ELR (cell line): ENCODE results near the gene XCR1.
"Not testable (repeated sequence)": the region's sequence is repeated elsewhere in the genome, so short reads cannot be mapped to it uniquely, and the experiment has no call there.

Experiments used
- DNase-seq: peaks from one replicate; pipeline ENCODE4 v3.0.0-alpha.2; 2015; ENCODE audit warnings: low read depth

XCR1 gene

DNA sequence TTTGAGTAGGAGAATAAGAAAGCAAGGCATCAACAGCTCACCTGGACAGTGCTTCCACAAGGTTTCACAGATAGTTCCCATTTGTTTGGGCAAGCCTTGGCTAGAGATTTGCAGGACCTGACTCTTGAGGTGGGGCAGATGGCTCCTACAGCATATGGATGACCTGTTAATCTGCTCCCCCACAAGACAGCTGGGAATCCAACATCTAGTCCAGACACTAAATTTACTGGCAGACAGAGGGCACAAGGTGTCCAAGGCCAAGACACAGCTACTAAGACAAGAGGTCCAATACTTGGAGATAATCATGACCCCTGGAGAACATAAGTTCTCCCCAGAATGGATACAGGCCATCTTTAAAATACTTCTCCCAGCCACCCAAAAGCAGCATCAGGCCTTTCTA is 23.6 kb downstream of the XCR1 start:
- DNase-seq, result not testable (repeated sequence)

- DNase-seq, result no peak
Measured at GRCh38 chr3:46001178-46001577, 26.1 kb downstream of the XCR1 start.

- no peak for DNase-seq
Measured at GRCh38 chr3:45997942-45998341, 29.3 kb downstream of the XCR1 start.

- not testable (repeated sequence) for DNase-seq
Measured at GRCh38 chr3:45997499-45997898, 29.8 kb downstream of the XCR1 start.

DNA sequence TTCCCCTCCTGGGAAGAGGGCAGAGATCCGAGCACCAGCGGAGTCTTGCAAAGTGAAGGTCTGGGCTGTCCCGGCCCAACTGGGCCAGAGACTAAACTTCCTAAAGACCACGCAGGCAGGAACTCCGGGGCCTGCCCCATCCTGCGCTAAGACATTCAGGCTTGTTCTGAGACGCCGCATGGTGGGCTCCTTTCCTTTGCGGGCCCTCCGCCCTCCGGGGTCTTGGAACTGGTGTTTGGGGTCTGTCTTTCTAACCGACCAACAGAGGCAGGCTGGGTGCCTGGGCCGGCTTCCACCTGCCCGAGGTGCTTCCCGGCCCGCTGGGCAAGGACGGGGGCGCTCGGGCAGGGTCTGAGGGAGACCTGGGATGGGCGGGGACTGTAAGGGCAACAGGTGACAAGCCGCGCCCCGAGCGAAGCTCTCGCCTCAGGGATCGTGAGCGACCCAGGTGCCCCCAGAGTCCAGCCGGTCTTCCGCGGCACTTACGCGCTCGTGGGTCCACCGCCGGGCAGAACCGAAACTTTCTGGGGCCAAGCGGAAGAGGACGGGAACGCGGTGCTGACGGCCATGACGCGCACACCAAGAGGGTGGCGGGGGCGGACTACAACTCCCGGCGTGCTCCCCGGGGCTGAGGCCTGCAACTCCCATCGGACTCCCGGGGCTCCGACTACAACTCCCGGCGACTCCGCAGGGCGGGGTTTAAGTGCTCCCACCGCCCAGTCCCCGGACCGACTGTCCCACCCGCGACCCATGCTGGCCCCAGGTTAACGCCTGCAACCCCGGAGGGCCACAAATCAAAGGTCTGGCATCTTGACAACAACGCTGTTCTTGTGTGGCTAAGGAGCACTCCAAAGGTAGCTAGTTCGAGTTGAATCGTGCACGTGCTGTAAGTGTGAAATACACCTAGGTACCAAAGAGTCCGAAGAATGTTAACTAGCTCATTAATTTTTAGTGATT is 31.8 kb downstream of the XCR1 start, which contains the start of gene FYCO1:
TSS of gene FYCO1 (minus strand) at position 589 of the 957 bp plus-strand sequence. CDS start 10,914 bp downstream, outside the sequence.
- DNase-seq, result peak; percentile 92

- DNase-seq, result peak; percentile 19
Measured at GRCh38 chr3:45994419-45995235, 32.7 kb downstream of the XCR1 start.

- DNase-seq, result peak; percentile 30
Measured at GRCh38 chr3:45993421-45994027, 33.8 kb downstream of the XCR1 start.

DNA sequence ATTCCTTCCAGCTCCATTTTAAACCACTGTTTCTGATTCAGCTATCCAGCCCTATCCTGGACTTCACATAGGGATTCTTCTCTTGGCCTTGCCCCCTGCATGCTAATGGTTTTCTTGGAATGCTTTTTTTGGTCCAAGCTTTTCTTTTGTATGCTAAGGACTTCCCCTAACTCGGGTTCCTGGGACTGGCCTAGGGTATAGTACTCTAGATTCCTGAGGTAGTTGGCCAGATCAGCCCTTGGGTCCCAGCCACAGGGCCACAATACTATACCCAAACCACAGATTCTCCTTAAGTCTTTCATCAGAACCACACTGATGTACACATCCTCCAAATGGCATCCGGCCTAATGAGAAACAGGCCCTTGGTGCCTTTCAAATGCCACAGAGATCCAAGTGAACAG is 34.5 kb downstream of the XCR1 start:
- peak; percentile 28 for DNase-seq

- DNase-seq, result no peak
Measured at GRCh38 chr3:45992133-45992729, 35.1 kb downstream of the XCR1 start.

GRCh38 chr3:45991341-45991740 is 35.9 kb downstream of the XCR1 start:
- no peak for DNase-seq

GRCh38 chr3:45990181-45990580 is 37.1 kb downstream of the XCR1 start:
- DNase-seq, result no peak

DNA sequence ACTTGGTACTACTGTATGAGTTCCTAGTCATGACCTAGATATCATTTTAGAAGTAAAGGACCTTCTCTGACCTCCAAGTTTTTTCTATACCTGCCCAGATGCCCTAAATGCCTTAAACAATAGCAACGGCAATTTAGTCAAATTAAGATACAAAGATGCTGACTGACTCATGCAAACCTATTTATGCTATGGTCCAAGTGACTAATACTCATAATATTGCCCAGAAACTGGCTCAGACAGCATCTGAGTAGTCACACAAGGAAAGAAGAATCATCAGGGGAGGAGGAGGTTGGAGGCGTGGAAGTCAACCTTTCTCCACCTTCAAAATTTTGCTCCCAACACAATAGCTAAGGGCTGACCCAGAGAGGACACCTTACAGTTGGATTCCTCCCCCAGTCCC is 38.5 kb downstream of the XCR1 start:
- peak; percentile 93 for DNase-seq

- DNase-seq, result no peak
Measured at GRCh38 chr3:45988362-45988761, 38.9 kb downstream of the XCR1 start.

- DNase-seq, result peak; percentile 50
Measured at GRCh38 chr3:45987368-45988291, 39.7 kb downstream of the XCR1 start.

GRCh38 chr3:45986303-45986982 is 40.8 kb downstream of the XCR1 start:
- DNase-seq, result peak; percentile 68

GRCh38 chr3:45985532-45986302 is 41.6 kb downstream of the XCR1 start:
- no peak for DNase-seq

DNA sequence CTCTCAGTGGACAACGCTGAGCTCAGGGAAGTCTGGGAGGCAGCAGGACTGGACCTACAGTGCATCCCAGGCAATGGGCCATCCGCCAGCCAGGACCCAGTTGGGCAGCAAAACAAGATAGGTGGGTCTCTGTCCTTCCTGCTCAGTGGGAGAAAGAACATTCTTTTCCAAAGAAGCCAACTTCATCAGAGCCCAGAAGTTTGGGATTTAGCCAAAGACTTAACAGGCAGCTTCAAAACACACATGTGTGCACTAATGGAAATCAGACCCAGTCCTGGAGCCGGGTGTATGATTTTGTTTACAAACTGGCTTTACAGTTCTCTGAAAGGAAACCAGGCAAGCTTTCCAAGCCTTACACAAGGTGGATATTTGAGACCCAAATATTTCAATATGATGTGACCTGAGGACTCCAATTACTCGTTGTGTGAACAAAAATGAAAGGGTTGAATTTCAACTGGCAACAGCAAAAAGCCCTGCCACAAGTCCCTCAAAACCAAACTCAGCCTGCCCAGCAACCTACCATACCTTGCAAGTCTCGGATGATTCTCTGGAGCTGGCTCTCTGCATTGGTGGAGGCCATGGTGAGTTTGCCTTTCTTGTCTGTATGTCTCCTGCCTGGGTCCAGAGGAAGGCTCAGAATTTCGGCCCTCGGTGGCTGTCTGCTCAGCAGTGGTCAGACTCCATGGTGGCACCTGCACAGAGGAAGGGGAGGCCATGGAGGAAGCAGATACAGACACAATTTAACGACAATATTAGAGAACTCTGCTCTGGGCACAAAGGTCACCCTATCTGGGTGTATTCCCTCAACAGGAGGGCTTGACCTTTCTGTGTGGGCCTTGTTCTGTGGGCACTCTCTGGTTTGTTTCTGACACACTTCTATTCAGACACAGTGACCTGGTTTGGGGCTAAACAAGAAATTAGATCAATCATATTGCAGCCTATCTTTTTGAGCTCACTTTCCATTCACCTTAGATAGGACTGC is 42.7 kb downstream of the XCR1 start:
- no peak for DNase-seq

DNA sequence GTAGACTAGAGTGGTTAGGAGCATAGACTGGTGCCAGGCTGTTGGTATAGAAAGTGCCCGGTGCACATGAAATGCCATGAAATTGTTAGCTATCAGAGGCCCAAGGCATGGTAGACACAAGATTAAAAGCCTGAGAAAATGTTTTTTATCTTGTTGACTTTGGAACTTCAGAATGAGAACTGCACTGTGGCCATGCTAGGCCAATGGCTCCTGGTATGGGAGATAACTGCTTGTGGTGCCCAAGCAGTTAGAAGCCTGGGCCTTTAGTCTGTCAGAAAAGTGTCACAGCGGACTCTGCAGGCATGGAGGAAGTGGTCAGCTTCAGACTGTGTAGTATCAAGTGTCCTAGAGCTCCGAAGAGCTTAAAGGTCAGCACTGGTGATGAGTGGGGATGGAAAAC is 43.5 kb downstream of the XCR1 start:
- no peak for DNase-seq
